Heart right ventricle (tissue), 16 donors: Measurements from ENCODE around the gene MAD1L1. TPM values are rescaled to one million over a fixed set of nuclear protein-coding genes. Genes with fewer than 3 reads are reported as not detected.

Source experiments
- ATAC-seq, 8 donors: fragments of 200-7000 bp; cut with Tn5 transposase; one replicate each; pipeline ENCODE4 v1.9.1; 2020; ENCODE audit warnings: mild to moderate bottlenecking in 8 of 8, moderate library complexity in 8 of 8, moderate number of reproducible peaks in 1 of 8
- DNase-seq, 2 donors: peaks; one replicate each; pipeline ENCODE4 v3.0.0-alpha.2; 2020
- H3K27ac ChIP-seq, 10 donors: fragments of 200-600 bp; sonication (generic) in 2 of 10; one replicate each; pipeline versions ENCODE4 v1.5.0 to v1.8.0; 2020 to 2022; ENCODE audit warnings: mild to moderate bottlenecking in 3 of 10
- H3K27me3 ChIP-seq, 7 donors: fragments of 200-600 bp; one replicate each; pipeline ENCODE4 v1.8.0; 2021 to 2022; ENCODE audit warnings: mild to moderate bottlenecking in 2 of 7
- H3K36me3 ChIP-seq, 9 donors: fragments of 200-600 bp; sonication (generic) in 1 of 9; one replicate each; pipeline versions ENCODE4 v1.5.0 to v1.8.0; 2020 to 2022; ENCODE audit warnings: mild to moderate bottlenecking in 2 of 9
- H3K4me1 ChIP-seq, 9 donors: fragments of 200-600 bp; sonication (generic) in 1 of 9; one replicate each; pipeline versions ENCODE4 v1.5.0 to v1.8.0; 2020 to 2022; ENCODE audit warnings: mild to moderate bottlenecking in 4 of 9
- H3K4me3 ChIP-seq, 10 donors: fragments of 200-600 bp; sonication (generic) in 2 of 10; one replicate each; pipeline versions ENCODE4 v1.5.0 to v1.8.0; 2020 to 2022; ENCODE audit warnings: mild to moderate bottlenecking in 7 of 10, moderate library complexity in 2 of 10
- H3K9me3 ChIP-seq, 11 donors: fragments of 200-600 bp in 10 of 11; sonication (generic) in 2 of 11; one replicate each; pipeline versions ENCODE4 v1.5.0 to v1.8.0; 2013 to 2022; ENCODE audit warnings: mild to moderate bottlenecking in 2 of 11, control low read depth in 1 of 11, moderate library complexity in 1 of 11
- WGBS, 2 donors: extraction: QIAGEN DNeasy Blood & Tissue Kit; methylation state at CpG; one replicate each; pipeline ENCODE4 v1.1.7; 2013; ENCODE audit warnings: inconsistent platforms in 1 of 2; 5-methylcytosine and 5-hydroxymethylcytosine counted together
- intact Hi-C, 10 donors: fragments of 100-400 bp; cut with DNase I; formaldehyde crosslinking; loops; one replicate each; pipeline versions ENCODE4 v1.11.1 to v1.14.2; 2022
- polyA plus RNA-seq, 2 donors: library from polyadenylated mRNA; stranded (reverse); fragments of 200-250 nt; gene quantifications; one replicate each; pipeline ENCODE4 v1.2.3, GENCODE V29; 2013
- total RNA-seq, 10 donors: library from RNA; stranded (reverse); fragmentation: NEBNext Ultra II Directional in 3 of 10; extraction: Animal tissue kit (Norgen Biotek cat#: 25700) in 3 of 10; gene quantifications; one replicate each; pipeline versions ENCODE4 v1.2.1 to v1.2.4, GENCODE V29; 2021 to 2023
- TF ChIP-seq, protein P1 (sequence below), 9 donors: fragments of 200-600 bp; sonication (generic) in 2 of 9; IDR thresholded peaks; one replicate each; pipeline versions ENCODE4 v1.5.0 to v1.8.0; 2021 to 2022; ENCODE audit warnings: antibody characterized with exemption in 9 of 9, mild to moderate bottlenecking in 5 of 9, moderate library complexity in 1 of 9
- donor health status: Arrhythmogenic right ventricular cardiomyopathy.
- donor health status: ischemic (EF 13 %, LVEDD 7.1; RV severe dilation, severe dysfunction).
- donor health status: healthy with polysubstance abuse.
- donor health status: DM: no; HTN: yes; CAD: no.
- donor health status: DM: no; HTN: no; CAD: no.
- donor health status: ischemic (EF 25% LVEDD 6.9; RV normal size, moderate dysfunction).
- donor health status: ischemic (EF 25% LVEDD 5.7; RV mildly dilated, moderate dysfunction).
- donor health status: healthy.
- donor health status: DM: yes; HTN: yes; CAD: no.
- donor health status: Ischemic cardiomyopathy.
- donor health status: ischemic (EF 35%, LVEDD 5.7; RV mildly dilated, moderate dysfunction).
- donor health status: nonischemic (EF 11% LVEDD 7.7; RV severe dilation, severe dysfunction).
- donor health status: DM: yes; HTN: yes; CAD: no.
- donor health status: PGD.
- donor health status: ischemic (EF 29% LVEDD 5.4; RV normal size, mild dysfunction).
- donor health status: nonischemic (EF 23%, LVEDD 6.1; RV moderate dilation, normal function).

MAD1L1 gene
- total and polyA plus RNA-seq, 12 donors: 13.8 to 46.8 (median 20.2) TPM

DNA sequence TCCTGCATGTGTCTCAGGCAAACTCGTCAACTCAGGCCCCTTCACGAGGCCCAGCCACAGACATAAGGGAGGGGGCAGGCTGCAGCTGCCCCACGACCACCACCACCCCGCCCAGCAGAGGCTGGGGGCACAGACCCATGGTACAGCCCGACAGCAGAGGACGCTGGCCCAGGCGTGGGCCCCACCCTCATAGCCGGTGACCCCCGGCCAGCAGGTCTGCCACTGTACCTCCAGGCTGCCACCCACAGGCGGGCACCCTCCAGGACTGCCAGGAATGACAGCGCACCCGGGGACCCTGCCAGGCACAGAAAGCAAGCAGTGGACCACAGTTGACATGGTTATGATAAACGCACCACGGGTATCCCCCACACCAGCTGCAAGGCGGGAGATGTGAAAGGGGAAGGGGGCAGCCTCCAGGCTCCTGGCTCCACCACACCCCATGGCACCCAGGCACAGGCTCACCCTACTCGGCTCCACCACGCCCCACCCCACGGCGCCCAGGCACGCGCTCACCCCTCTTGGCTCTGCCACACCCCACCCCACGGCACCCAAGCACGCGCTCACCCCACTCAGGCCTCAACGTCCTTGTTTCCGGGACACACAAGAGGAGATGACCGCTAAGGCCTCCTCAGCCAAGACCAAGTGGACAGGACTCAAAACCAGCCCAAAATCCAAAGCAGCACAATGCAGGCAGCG, 135.9 kb downstream of the MAD1L1 start:
- Histone ChIP-seq H3K9me3 (no peaks in the 10 kb centered on the region), H3K4me3 (no peak overlapping the region), H3K27ac (no peak overlapping the region), H3K4me1 (peaks cover 0 to 14% (median 0%) of the 10 kb centered on the region in 9 donors), H3K36me3 (no peaks in the 10 kb centered on the region), H3K27me3 (no peaks in the 10 kb centered on the region)
- ATAC-seq (no peak), DNase-seq (no peak)
- TF ChIP-seq, protein P1, sequence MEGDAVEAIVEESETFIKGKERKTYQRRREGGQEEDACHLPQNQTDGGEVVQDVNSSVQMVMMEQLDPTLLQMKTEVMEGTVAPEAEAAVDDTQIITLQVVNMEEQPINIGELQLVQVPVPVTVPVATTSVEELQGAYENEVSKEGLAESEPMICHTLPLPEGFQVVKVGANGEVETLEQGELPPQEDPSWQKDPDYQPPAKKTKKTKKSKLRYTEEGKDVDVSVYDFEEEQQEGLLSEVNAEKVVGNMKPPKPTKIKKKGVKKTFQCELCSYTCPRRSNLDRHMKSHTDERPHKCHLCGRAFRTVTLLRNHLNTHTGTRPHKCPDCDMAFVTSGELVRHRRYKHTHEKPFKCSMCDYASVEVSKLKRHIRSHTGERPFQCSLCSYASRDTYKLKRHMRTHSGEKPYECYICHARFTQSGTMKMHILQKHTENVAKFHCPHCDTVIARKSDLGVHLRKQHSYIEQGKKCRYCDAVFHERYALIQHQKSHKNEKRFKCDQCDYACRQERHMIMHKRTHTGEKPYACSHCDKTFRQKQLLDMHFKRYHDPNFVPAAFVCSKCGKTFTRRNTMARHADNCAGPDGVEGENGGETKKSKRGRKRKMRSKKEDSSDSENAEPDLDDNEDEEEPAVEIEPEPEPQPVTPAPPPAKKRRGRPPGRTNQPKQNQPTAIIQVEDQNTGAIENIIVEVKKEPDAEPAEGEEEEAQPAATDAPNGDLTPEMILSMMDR (IDR thresholded peaks at IDR 0.05): no peak
- intact Hi-C loops: no loop called here
- WGBS, 2 donors: 89 to 92% methylated on average over 28 of the region's 28 CpGs

DNA sequence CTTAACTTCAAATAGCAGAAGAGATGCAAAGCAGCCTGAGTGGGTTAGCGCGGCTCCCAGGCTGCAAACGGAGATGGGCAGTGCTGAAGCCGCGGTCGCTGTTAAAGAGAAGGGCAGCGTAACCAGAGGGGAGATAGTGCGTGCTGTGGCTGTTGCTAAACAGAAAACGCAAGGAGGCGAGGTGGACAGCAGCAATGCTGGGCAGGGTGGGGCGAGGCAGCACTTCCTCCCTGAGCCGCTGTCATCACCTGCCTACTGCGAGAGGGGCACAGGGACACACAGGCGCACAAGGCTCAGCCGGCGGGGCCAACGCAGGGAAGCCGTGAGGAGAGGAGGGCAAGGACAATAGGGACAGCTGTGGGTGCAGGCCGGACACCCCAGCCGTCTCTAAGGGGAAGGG, 137.3 kb downstream of the MAD1L1 start:
- no peaks in the 10 kb centered on the region for H3K9me3 ChIP-seq
- peaks cover 0 to 14% (median 0%) of the 10 kb centered on the region in 9 donors for H3K4me1 ChIP-seq
- H3K27ac ChIP-seq: no peak overlapping the region
- 54 to 81% methylated on average over 20 of the region's 20 CpGs for WGBS, 2 donors
- H3K27me3 ChIP-seq: no peaks in the 10 kb centered on the region
- ATAC-seq (peak in 2 of 8 donors; percentile 12 to 23), DNase-seq (no peak)
- TF ChIP-seq, protein P1 (IDR thresholded peaks at IDR 0.05): no peak
- no peak overlapping the region for H3K4me3 ChIP-seq
- intact Hi-C loops: no loop called here
- no peaks in the 10 kb centered on the region for H3K36me3 ChIP-seq

DNA sequence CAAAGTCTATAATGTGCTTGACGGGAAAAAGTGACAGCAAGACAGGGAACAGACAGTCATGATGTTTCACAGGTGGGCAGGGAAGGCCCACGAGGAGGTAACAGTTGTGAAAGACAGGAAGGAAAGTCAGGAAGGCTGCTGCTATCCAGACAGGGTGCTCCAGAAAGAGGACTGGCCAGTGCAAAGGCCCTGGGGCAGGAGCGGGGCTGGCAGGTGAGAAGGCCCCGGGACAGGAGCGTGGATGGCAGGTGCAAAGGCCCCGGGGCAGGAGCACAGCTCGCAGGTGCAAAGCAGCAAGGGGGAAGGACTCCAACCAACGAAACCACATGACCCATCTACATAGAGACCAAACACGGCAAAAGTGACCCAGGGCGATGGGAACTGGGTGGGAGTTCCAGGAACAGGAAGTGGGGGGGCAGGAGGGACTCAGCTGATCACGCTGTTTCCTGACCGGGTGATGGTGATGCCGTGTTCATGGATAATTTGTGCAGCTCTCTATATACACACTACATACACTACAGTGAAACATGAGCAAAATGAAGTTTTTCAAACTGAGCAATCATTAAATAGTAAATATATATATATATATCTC, 138.2 kb downstream of the MAD1L1 start:
- Histone ChIP-seq H3K36me3 (peaks cover 0 to 4% (median 0%) of the 10 kb centered on the region in 9 donors), H3K27me3 (no peaks in the 10 kb centered on the region), H3K27ac (no peak overlapping the region), H3K4me3 (no peak overlapping the region), H3K4me1 (peaks cover 0 to 9% (median 0%) of the 10 kb centered on the region in 9 donors), H3K9me3 (no peaks in the 10 kb centered on the region)
- 88 to 93% methylated on average over 13 of the region's 13 CpGs for WGBS, 2 donors
- ATAC-seq (no peak), DNase-seq (no peak)
- intact Hi-C loops: no loop called here
- TF ChIP-seq, protein P1 (IDR thresholded peaks at IDR 0.05): no peak

DNA sequence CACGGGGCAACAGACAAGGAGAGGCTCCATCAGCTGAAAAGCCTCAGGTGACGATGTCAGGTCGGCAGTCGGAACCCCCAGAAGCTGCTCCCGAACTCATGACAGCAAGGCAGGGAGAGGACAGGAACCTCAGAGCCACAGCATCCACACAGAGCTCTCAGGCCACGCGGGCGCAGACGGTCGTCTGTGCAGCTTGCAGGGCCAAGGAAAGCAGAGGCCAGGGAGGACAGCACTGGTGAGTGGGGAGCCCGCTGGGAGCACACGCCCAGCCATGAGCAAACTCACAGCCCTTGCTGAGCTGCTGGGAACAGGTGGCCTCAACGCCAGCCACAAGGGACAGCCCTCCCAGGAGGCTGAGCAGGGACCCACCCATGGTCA, 138.9 kb downstream of the MAD1L1 start:
- Histone ChIP-seq H3K36me3 (peaks cover 0 to 4% (median 0%) of the 10 kb centered on the region in 9 donors), H3K4me1 (peaks cover 0 to 4% (median 0%) of the 10 kb centered on the region in 9 donors), H3K27ac (no peak overlapping the region), H3K4me3 (no peak overlapping the region), H3K9me3 (no peaks in the 10 kb centered on the region), H3K27me3 (no peaks in the 10 kb centered on the region)
- WGBS, 2 donors: 96 to 98% methylated on average over 13 of the region's 13 CpGs
- no peak for ATAC-seq
- TF ChIP-seq, protein P1 (IDR thresholded peaks at IDR 0.05): no peak
- no peak for DNase-seq
- intact Hi-C loops: no loop called here
